HG03108 (cell line): ENCODE measurements around the gene PARVG.

Experiments used
- ATAC-seq: cut with Tn5 transposase; IDR thresholded peaks from one replicate; pipeline ENCODE4 v1.9.1; 2021; ENCODE audit warnings: moderate library complexity; ENCODE audit not compliant: unreplicated experiment

The PARVG gene

GRCh38 chr22:44193535-44193891, 12.8 kb downstream of the PARVG start:
- ATAC-seq, result no peak

- no peak for ATAC-seq
Observed at GRCh38 chr22:44194569-44194968, 13.8 kb downstream of the PARVG start.

GRCh38 chr22:44195189-44195871, 14.6 kb downstream of the PARVG start:
- ATAC-seq, result no peak

GRCh38 chr22:44196241-44196640, 15.5 kb downstream of the PARVG start:
- ATAC-seq, result no peak

- ATAC-seq, result no peak
Observed at GRCh38 chr22:44196731-44197131, 16.0 kb downstream of the PARVG start.

GRCh38 chr22:44197271-44197670, 16.5 kb downstream of the PARVG start:
- ATAC-seq, result no peak

- ATAC-seq, result no peak
Observed at GRCh38 chr22:44199164-44199563, 18.4 kb downstream of the PARVG start.

- ATAC-seq, result no peak
Observed at GRCh38 chr22:44199866-44200265, 19.1 kb downstream of the PARVG start.

GRCh38 chr22:44200451-44200850, 19.7 kb downstream of the PARVG start:
- ATAC-seq, result no peak

- no peak for ATAC-seq
Observed at GRCh38 chr22:44200855-44201550, 20.3 kb downstream of the PARVG start.

GRCh38 chr22:44201665-44202064, 20.9 kb downstream of the PARVG start:
- ATAC-seq, result no peak

- ATAC-seq, result no peak
Observed at GRCh38 chr22:44202261-44202789, 21.6 kb downstream of the PARVG start.

GRCh38 chr22:44203203-44203602, 22.5 kb downstream of the PARVG start:
- no peak for ATAC-seq

- ATAC-seq, result no peak
Observed at GRCh38 chr22:44204739-44205515, 24.2 kb downstream of the PARVG start.

GRCh38 chr22:44205516-44206329, 25.0 kb downstream of the PARVG start:
- no peak for ATAC-seq

GRCh38 chr22:44206330-44206645, 25.6 kb downstream of the PARVG start:
- ATAC-seq, result no peak

- ATAC-seq, result no peak
Observed at GRCh38 chr22:44206696-44207095, 26.0 kb downstream of the PARVG start.

- ATAC-seq, result no peak
Observed at GRCh38 chr22:44207173-44207980, 26.7 kb downstream of the PARVG start.

GRCh38 chr22:44207981-44208317, 27.2 kb downstream of the PARVG start:
- ATAC-seq, result no peak

- no peak for ATAC-seq
Observed at GRCh38 chr22:44209343-44209742, 28.6 kb downstream of the PARVG start.
